NT2/D1 (cell line): Measurements from ENCODE around the gene SCN5A.

Source experiments
- DNase-seq: peaks from one replicate; pipeline ENCODE4 v3.0.0-alpha.2; 2011; ENCODE audit warnings: low read depth, low spot score
- H3K27me3 ChIP-seq: 2 replicates; pipeline ENCODE4 v1.6.0; 2011; ENCODE audit warnings: mild to moderate bottlenecking; ENCODE audit not compliant: insufficient read length, insufficient read depth
- H3K36me3 ChIP-seq: 2 replicates; pipeline ENCODE4 v1.6.1; 2011; ENCODE audit warnings: mild to moderate bottlenecking, low read length, mixed read lengths; ENCODE audit not compliant: insufficient read depth, insufficient read length
- H3K4me1 ChIP-seq: 2 replicates; pipeline ENCODE4 v1.5.1; 2011; ENCODE audit not compliant: insufficient read depth, insufficient read length
- H3K4me3 ChIP-seq: 2 replicates; pipeline ENCODE4 v1.5.1; 2011; ENCODE audit warnings: low read depth; ENCODE audit not compliant: insufficient read length
- H3K9ac ChIP-seq: 2 replicates; pipeline ENCODE4 v1.6.0; 2011; ENCODE audit warnings: low read depth; ENCODE audit not compliant: insufficient read length
- H3K9me3 ChIP-seq: 2 replicates; pipeline ENCODE4 v1.5.1; 2011; ENCODE audit warnings: mild to moderate bottlenecking, low read length; ENCODE audit not compliant: insufficient read depth
- SUZ12 ChIP-seq: IDR thresholded peaks from 2 replicates; pipeline ENCODE4 v1.6.1; 2011; ENCODE audit not compliant: insufficient read length, insufficient read depth; ENCODE audit errors: extremely low read depth
- YY1 ChIP-seq: IDR thresholded peaks from 2 replicates; pipeline ENCODE4 v1.6.1; 2011; ENCODE audit not compliant: insufficient read length, insufficient read depth
- ZNF274 ChIP-seq: IDR thresholded peaks from 2 replicates; pipeline ENCODE4 v1.6.1; 2011; ENCODE audit warnings: mild to moderate bottlenecking, low read depth, low read length

SCN5A gene

DNA sequence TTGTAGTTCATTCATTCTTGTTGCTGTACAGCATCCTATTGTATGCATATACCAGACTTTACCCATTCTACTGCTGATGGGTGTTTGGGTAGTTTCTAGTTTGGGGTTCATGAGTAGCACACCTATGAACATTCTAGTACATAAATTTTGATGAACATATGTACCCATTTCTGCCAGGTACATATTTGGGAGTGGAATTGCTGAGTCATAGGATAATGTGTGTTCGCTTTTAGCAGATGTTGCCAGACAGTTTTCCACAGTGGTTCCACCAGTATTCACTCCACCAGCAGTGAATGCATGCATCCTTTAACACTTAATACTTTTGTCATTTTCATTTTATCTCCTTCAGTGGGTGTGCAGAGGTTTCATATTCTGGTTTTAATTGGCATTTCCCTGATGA is 3.4 kb upstream of the SCN5A start:
- TF ChIP-seq SUZ12 = no peak
- no peak for TF ChIP-seq ZNF274
- no peak for TF ChIP-seq YY1
- peaks cover 12% of the 10 kb centered on the region; the same call in 1 of the 2 replicates for H3K9me3 ChIP-seq
- no peaks in the 10 kb centered on the region for H3K36me3 ChIP-seq
- no peak overlapping the region for H3K4me3 ChIP-seq
- peaks cover 12% of the 10 kb centered on the region for H3K4me1 ChIP-seq
- H3K9ac ChIP-seq = no peak overlapping the region
- H3K27me3 ChIP-seq = peaks cover 60% of the 10 kb centered on the region
- DNase-seq = no peak

DNA sequence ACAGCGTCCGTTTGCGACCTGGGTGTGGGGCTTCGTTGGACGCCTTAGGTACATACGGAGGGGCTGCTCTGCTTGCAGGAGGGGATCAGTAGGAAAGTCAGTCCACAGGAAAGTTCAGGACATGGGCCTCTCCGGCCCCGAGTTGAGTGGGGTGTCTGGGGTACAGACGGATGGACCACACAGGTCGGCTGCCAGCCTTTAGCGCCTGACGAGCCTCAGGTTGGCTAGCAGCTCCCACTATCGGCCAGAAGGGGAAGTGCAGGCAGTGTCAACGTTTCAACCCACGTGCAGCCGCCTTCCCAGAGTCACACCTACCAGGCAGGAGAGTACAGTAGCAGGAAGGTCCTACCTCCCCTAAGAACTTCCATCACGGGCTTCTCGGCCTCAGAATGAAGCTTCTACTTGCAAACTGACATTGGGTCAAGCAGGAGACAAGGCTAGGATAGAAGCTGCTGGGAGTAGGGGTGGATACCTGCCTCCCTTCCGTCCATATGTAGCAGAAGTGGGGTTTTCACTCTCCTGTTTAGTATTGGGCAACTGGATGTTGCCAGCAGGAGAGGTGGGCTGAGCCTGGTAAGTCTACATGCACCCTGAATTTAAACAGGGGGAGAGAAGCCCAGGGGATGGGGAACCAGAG is 1.8 kb upstream of the SCN5A start:
- peak; percentile 74 for DNase-seq
- no peak overlapping the region for H3K9ac ChIP-seq
- no peak for TF ChIP-seq ZNF274
- TF ChIP-seq YY1 = no peak
- no peak for TF ChIP-seq SUZ12
- H3K4me3 ChIP-seq = no peak overlapping the region
- peaks cover 12% of the 10 kb centered on the region for H3K4me1 ChIP-seq
- peaks cover 63% of the 10 kb centered on the region for H3K27me3 ChIP-seq
- H3K9me3 ChIP-seq = peaks cover 12% of the 10 kb centered on the region; the same call in 1 of the 2 replicates
- no peaks in the 10 kb centered on the region for H3K36me3 ChIP-seq

DNA sequence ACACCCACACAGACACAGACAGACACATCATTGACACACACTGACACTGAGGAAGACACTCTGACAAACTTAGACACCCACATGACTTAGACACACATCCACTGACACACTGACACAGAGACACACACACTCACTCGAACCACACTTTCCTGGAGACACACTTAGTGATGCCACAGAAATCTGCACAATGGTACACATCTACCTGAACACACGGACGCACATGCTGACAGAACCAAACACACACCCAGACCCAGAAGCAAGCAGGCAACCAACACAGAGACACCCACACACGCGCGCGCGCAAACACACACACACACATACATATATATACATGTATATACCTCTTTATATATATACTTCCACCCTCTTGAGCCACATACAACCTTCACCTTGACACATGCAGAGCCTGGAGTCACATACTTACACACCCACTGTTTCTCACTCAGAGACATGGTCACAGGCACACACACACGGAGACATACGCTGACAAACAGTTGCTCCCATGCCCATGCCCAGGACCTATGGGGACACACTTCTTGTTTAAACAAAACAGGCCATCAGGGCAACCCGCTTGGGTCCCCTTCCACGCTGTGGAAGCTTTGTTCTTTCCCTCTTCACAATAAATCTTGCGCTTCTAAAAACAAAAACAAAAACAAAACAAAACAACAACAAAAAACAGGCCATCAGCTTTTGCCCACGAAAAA is 913 bp upstream of the SCN5A start:
- Histone ChIP-seq H3K4me3 (peak overlapping the region; percentile 43), H3K27me3 (peaks cover 62% of the 10 kb centered on the region), H3K36me3 (no peaks in the 10 kb centered on the region), H3K9me3 (peaks cover 12% of the 10 kb centered on the region; the same call in 1 of the 2 replicates), H3K4me1 (peaks cover 10% of the 10 kb centered on the region), H3K9ac (peak overlapping the region; percentile 62)
- DNase-seq = no peak
- TF ChIP-seq SUZ12 (no peak), YY1 (no peak), ZNF274 (no peak)

- Histone ChIP-seq H3K4me1 (peaks cover 10% of the 10 kb centered on the region), H3K9ac (peak overlapping the region; percentile 79), H3K36me3 (no peaks in the 10 kb centered on the region), H3K4me3 (peak overlapping the region; percentile 67), H3K27me3 (peaks cover 60% of the 10 kb centered on the region), H3K9me3 (peaks cover 12% of the 10 kb centered on the region; the same call in 1 of the 2 replicates)
- no peak for TF ChIP-seq YY1
- TF ChIP-seq ZNF274 = no peak
- TF ChIP-seq SUZ12 = no peak
- no peak for DNase-seq
These were observed 608 bp downstream of the SCN5A start for GRCh38 chr3:38648659-38649499.

- Histone ChIP-seq H3K4me3 (peak overlapping the region; percentile 67), H3K4me1 (peaks cover 10% of the 10 kb centered on the region), H3K9me3 (peaks cover 9% of the 10 kb centered on the region; the same call in 1 of the 2 replicates), H3K36me3 (no peaks in the 10 kb centered on the region), H3K27me3 (peaks cover 53% of the 10 kb centered on the region), H3K9ac (peak overlapping the region; percentile 79)
- DNase-seq = no peak
- TF ChIP-seq ZNF274 = no peak
- no peak for TF ChIP-seq YY1
- no peak for TF ChIP-seq SUZ12
These were observed 1.3 kb downstream of the SCN5A start for GRCh38 chr3:38648024-38648658.

GRCh38 chr3:38647217-38647970 is 2.1 kb downstream of the SCN5A start:
- H3K36me3 ChIP-seq = no peaks in the 10 kb centered on the region
- TF ChIP-seq YY1 = no peak
- no peak for TF ChIP-seq ZNF274
- no peak for TF ChIP-seq SUZ12
- DNase-seq = no peak
- 0 out of 2 replicates have a peak, but pooled peaks cover 1% of the 10 kb centered on the region for H3K9me3 ChIP-seq
- H3K4me3 ChIP-seq = no peak overlapping the region
- peaks cover 10% of the 10 kb centered on the region for H3K4me1 ChIP-seq
- H3K27me3 ChIP-seq = peaks cover 50% of the 10 kb centered on the region
- H3K9ac ChIP-seq = no peak overlapping the region
